Measurements from ENCODE around the gene ZBTB46. TPM values are rescaled to one million over a fixed set of nuclear protein-coding genes. Genes with fewer than 3 reads are reported as not detected.

Gene ZBTB46
- total RNA-seq, 1 donor from 2014 or later: 20.5 TPM

GRCh38 chr20:63718996-63719395, 112.1 kb downstream of the ZBTB46 start:
- peaks cover 50% of the 10 kb centered on the region for H3K36me3 Mint-ChIP-seq (ENCODE audit: unreplicated experiment)
- H3K27me3 Mint-ChIP-seq (ENCODE audit: unreplicated experiment): no peaks in the 10 kb centered on the region
- no peak for DNase-seq (ENCODE audit: extremely low spot score, unreplicated experiment)
- TF ChIP-seq, protein P1, sequence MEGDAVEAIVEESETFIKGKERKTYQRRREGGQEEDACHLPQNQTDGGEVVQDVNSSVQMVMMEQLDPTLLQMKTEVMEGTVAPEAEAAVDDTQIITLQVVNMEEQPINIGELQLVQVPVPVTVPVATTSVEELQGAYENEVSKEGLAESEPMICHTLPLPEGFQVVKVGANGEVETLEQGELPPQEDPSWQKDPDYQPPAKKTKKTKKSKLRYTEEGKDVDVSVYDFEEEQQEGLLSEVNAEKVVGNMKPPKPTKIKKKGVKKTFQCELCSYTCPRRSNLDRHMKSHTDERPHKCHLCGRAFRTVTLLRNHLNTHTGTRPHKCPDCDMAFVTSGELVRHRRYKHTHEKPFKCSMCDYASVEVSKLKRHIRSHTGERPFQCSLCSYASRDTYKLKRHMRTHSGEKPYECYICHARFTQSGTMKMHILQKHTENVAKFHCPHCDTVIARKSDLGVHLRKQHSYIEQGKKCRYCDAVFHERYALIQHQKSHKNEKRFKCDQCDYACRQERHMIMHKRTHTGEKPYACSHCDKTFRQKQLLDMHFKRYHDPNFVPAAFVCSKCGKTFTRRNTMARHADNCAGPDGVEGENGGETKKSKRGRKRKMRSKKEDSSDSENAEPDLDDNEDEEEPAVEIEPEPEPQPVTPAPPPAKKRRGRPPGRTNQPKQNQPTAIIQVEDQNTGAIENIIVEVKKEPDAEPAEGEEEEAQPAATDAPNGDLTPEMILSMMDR (IDR thresholded peaks at IDR 0.05): no peak
- H3K4me3 Mint-ChIP-seq (ENCODE audit: unreplicated experiment): no peak overlapping the region
- no peak overlapping the region for H3K27ac Mint-ChIP-seq (ENCODE audit: unreplicated experiment)
- peaks cover 6% of the 10 kb centered on the region for H3K9me3 Mint-ChIP-seq (ENCODE audit: unreplicated experiment)
- no peaks in the 10 kb centered on the region for H3K4me1 Mint-ChIP-seq (ENCODE audit: unreplicated experiment)

GRCh38 chr20:63714858-63715257, 116.2 kb downstream of the ZBTB46 start:
- Mint-ChIP-seq H3K27me3 (ENCODE audit: unreplicated experiment) (no peaks in the 10 kb centered on the region), H3K4me3 (ENCODE audit: unreplicated experiment) (no peak overlapping the region), H3K27ac (ENCODE audit: unreplicated experiment) (no peak overlapping the region), H3K4me1 (ENCODE audit: unreplicated experiment) (peaks cover 7% of the 10 kb centered on the region), H3K9me3 (ENCODE audit: unreplicated experiment) (peaks cover 11% of the 10 kb centered on the region), H3K36me3 (ENCODE audit: unreplicated experiment) (peaks cover 63% of the 10 kb centered on the region)
- TF ChIP-seq, protein P1 (IDR thresholded peaks at IDR 0.05): no peak
- no peak for DNase-seq (ENCODE audit: extremely low spot score, unreplicated experiment)

GRCh38 chr20:63712191-63712590, 118.9 kb downstream of the ZBTB46 start:
- Mint-ChIP-seq H3K9me3 (ENCODE audit: unreplicated experiment) (peaks cover 5% of the 10 kb centered on the region), H3K27ac (ENCODE audit: unreplicated experiment) (no peak overlapping the region), H3K4me3 (ENCODE audit: unreplicated experiment) (no peak overlapping the region), H3K27me3 (ENCODE audit: unreplicated experiment) (no peaks in the 10 kb centered on the region), H3K36me3 (ENCODE audit: unreplicated experiment) (peaks cover 53% of the 10 kb centered on the region), H3K4me1 (ENCODE audit: unreplicated experiment) (peaks cover 18% of the 10 kb centered on the region)
- TF ChIP-seq, protein P1 (IDR thresholded peaks at IDR 0.05): no peak
- DNase-seq (ENCODE audit: extremely low spot score, unreplicated experiment): no peak

DNA sequence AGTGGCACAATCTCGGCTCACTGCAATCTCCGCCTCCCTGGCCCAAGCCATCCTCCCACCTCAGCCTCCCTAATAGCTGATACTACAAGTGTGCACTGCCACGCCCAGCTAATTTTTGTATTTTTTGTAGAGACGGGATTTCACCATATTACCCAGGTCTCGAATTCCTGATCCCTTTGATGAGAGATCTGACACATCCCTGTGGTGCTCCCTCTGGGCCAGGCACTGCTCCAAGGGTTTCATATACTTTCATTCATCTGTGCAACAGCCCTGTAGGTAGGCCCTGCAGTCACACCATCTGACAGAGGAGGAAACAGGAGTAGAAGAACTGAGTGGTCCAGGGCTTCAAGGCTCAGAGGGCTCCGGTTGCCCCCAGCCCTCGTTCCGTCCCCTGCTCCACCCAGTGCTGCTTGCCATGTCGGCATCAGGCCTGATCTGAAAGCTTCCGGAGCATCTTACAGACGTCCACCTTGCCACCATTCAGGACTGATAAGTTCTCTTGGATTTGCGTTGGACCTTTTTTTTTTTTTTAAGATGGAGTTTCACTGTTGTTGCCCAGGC, 119.9 kb downstream of the ZBTB46 start:
- H3K27me3 Mint-ChIP-seq (ENCODE audit: unreplicated experiment): no peaks in the 10 kb centered on the region
- peaks cover 25% of the 10 kb centered on the region for H3K4me1 Mint-ChIP-seq (ENCODE audit: unreplicated experiment)
- H3K27ac Mint-ChIP-seq (ENCODE audit: unreplicated experiment): no peak overlapping the region
- TF ChIP-seq, protein P1 (IDR thresholded peaks at IDR 0.05): no peak
- H3K4me3 Mint-ChIP-seq (ENCODE audit: unreplicated experiment): peak overlapping the region; percentile 40
- peaks cover 47% of the 10 kb centered on the region for H3K36me3 Mint-ChIP-seq (ENCODE audit: unreplicated experiment)
- no peak for DNase-seq (ENCODE audit: extremely low spot score, unreplicated experiment)
- peaks cover 5% of the 10 kb centered on the region for H3K9me3 Mint-ChIP-seq (ENCODE audit: unreplicated experiment)

DNA sequence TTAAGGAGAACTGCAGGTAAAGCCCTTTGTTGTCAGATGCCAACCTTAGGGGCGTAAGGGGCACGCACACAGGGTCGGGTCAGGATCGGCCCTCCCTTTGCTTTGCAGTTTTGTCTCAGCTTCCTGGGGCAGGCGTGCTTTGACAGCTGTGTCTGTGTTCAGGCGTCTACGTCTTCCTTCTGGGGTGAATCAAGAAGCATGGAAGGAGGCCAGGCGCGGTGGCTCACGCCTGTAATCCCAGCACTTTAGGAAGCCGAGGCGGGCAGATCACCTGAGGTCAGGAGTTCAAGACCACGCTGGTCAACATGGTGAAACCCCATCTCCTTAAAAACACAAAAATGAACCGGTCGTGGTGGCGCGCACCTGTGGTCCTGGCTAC, 121.9 kb downstream of the ZBTB46 start:
- Mint-ChIP-seq H3K4me3 (ENCODE audit: unreplicated experiment) (peak overlapping the region; percentile 77), H3K27ac (ENCODE audit: unreplicated experiment) (no peak overlapping the region), H3K36me3 (ENCODE audit: unreplicated experiment) (peaks cover 36% of the 10 kb centered on the region), H3K4me1 (ENCODE audit: unreplicated experiment) (peaks cover 25% of the 10 kb centered on the region), H3K27me3 (ENCODE audit: unreplicated experiment) (no peaks in the 10 kb centered on the region), H3K9me3 (ENCODE audit: unreplicated experiment) (peaks cover 5% of the 10 kb centered on the region)
- TF ChIP-seq, protein P1 (IDR thresholded peaks at IDR 0.05): no peak
- no peak for DNase-seq (ENCODE audit: extremely low spot score, unreplicated experiment)
